ENCODE results near the gene REM2. TPM values are rescaled to one million over a fixed set of nuclear protein-coding genes. Genes with fewer than 3 reads are reported as not detected.

Gene REM2
- total RNA-seq, 1 donor from 2014 or later: 0.36 TPM

DNA sequence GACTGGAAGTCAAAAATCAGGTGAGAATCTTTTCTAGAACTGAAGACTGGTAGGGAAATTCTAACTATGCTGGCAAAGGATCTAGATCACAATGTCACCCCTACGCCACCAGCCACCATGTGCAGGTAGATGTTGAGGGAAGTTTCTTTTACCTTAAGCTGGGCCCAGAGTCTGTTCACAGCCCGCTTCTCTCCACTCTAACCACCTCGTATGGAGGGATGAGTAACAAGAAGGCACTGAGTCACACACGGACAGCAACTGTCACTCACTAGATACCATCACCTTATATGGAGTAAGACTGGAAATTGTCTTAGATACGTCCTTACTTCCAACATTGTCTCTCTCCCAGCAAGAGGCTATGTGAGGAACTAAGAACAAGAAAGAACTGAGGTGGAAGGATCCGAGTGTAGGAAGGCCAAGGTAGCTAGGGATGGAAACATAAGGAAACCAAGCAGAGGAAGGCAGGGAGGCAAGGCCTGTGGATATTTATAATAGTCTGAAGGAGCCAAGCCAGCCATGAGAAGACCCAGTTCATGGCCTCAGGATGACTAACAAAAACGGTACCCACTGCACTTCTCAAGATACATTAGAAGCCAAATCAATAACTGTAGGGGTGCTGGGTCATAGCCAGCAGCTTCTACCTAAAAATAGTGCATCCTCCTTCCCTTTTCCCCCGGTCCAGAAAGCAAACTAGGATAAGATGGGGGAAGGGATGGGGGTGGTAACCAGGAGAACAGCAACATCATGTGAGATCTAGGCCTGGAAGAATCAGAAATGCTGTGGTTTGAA lies 15.5 kb downstream of the REM2 start:
- DNase-seq (ENCODE audit: low spot score): no peak
- Mint-ChIP-seq H3K36me3 (ENCODE audit: low read depth, unreplicated experiment) (peaks cover 22% of the 10 kb centered on the region), H3K4me1 (ENCODE audit: unreplicated experiment) (peaks cover 11% of the 10 kb centered on the region), H3K27ac (ENCODE audit: unreplicated experiment) (peak overlapping the region; percentile 1), H3K4me3 (ENCODE audit: unreplicated experiment) (peak overlapping the region; percentile 38), H3K9me3 (ENCODE audit: unreplicated experiment) (no peaks in the 10 kb centered on the region), H3K27me3 (ENCODE audit: unreplicated experiment) (no peaks in the 10 kb centered on the region)
- TF ChIP-seq, protein P1, sequence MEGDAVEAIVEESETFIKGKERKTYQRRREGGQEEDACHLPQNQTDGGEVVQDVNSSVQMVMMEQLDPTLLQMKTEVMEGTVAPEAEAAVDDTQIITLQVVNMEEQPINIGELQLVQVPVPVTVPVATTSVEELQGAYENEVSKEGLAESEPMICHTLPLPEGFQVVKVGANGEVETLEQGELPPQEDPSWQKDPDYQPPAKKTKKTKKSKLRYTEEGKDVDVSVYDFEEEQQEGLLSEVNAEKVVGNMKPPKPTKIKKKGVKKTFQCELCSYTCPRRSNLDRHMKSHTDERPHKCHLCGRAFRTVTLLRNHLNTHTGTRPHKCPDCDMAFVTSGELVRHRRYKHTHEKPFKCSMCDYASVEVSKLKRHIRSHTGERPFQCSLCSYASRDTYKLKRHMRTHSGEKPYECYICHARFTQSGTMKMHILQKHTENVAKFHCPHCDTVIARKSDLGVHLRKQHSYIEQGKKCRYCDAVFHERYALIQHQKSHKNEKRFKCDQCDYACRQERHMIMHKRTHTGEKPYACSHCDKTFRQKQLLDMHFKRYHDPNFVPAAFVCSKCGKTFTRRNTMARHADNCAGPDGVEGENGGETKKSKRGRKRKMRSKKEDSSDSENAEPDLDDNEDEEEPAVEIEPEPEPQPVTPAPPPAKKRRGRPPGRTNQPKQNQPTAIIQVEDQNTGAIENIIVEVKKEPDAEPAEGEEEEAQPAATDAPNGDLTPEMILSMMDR (IDR thresholded peaks at IDR 0.05; ENCODE audit: unreplicated experiment): no peak

DNA sequence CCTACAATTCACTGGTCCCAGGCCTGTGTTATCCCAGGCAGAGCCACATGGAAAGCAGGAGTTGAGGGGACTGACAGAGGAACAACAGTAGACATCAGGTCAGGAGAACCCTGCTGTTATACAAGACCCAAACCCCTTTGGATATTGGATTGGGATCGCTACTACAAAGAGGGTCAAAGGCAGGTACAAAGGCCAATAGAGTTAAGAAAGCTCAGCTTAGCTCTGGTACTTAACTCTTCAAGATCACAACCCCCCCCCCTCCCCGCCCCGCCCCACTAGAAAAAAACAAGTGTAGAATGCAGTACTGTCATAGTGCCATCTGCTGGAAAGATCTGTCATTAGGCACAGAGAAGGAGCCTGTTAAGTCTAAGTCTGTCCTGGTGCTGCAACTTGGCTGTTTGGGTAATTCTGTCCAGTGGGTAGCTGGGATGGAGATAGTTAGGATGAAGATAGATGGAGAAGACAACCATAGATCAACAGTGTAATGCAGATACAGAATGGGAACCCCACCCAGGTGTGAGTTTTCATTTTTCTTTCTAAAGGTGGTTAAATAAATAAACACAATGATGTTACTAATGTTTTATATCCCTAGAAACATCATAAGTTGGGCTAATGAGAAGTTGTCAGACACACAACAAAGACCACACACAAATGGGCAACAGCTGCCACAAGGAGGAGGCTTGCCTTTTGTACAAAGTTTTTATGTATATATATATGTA lies 17.2 kb downstream of the REM2 start:
- H3K4me3 Mint-ChIP-seq (ENCODE audit: unreplicated experiment): no peak overlapping the region
- peaks cover 38% of the 10 kb centered on the region for H3K36me3 Mint-ChIP-seq (ENCODE audit: low read depth, unreplicated experiment)
- H3K27ac Mint-ChIP-seq (ENCODE audit: unreplicated experiment): no peak overlapping the region
- H3K27me3 Mint-ChIP-seq (ENCODE audit: unreplicated experiment): no peaks in the 10 kb centered on the region
- no peaks in the 10 kb centered on the region for H3K9me3 Mint-ChIP-seq (ENCODE audit: unreplicated experiment)
- TF ChIP-seq, protein P1 (IDR thresholded peaks at IDR 0.05; ENCODE audit: unreplicated experiment): peak; percentile 26
- peak; percentile 36 for DNase-seq (ENCODE audit: low spot score)
- peaks cover 11% of the 10 kb centered on the region for H3K4me1 Mint-ChIP-seq (ENCODE audit: unreplicated experiment)

DNA sequence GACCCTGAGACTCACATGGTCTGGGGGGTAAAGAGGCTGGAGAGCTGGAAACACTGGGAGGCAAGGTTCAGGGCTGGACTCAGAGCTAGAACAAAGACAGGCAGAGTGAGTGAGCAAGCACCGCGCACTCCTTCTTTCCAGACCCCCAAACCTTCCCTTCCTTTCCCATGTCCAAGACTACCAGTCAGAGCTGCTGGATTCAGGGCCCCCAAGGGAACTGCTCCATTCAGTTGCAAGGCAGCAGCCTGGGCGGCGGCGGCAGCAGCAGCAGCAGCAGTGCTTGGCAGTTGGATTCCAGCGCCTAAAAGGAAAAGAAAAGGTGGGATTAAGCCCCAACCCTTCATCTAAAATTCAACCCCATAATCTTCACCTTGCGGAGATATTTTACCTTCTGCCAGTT lies 18.8 kb downstream of the REM2 start:
- no peaks in the 10 kb centered on the region for H3K27me3 Mint-ChIP-seq (ENCODE audit: unreplicated experiment)

DNA sequence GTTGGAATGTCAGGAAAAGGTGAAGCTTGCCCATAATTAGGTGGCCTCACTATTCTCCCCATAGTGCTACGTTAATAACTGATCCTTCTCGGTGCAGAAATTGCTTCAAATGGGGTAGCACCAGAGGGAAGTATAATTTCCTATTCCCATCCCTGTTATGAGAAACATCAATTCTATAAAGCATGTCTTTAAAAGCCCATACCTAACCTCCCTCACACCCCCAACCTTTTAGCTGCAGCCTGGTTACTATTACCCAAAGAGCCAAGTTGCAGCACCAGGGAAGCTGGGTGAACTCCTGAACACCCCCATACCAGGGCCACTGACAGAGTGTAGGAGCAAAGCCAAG lies 20.7 kb downstream of the REM2 start:
- H3K27ac Mint-ChIP-seq (ENCODE audit: unreplicated experiment): no peak overlapping the region
- H3K4me1 Mint-ChIP-seq (ENCODE audit: unreplicated experiment): peaks cover under 1% of the 10 kb centered on the region
- peak overlapping the region; percentile 35 for H3K4me3 Mint-ChIP-seq (ENCODE audit: unreplicated experiment)
- no peaks in the 10 kb centered on the region for H3K27me3 Mint-ChIP-seq (ENCODE audit: unreplicated experiment)
- TF ChIP-seq, protein P1 (IDR thresholded peaks at IDR 0.05; ENCODE audit: unreplicated experiment): no peak
- H3K36me3 Mint-ChIP-seq (ENCODE audit: low read depth, unreplicated experiment): peaks cover 44% of the 10 kb centered on the region
- DNase-seq (ENCODE audit: low spot score): no peak
- H3K9me3 Mint-ChIP-seq (ENCODE audit: unreplicated experiment): no peaks in the 10 kb centered on the region

More for the DNA sequence above, 18.8 kb downstream of the REM2 start:
- H3K36me3 Mint-ChIP-seq (ENCODE audit: low read depth, unreplicated experiment): peaks cover 48% of the 10 kb centered on the region
- no peak overlapping the region for H3K27ac Mint-ChIP-seq (ENCODE audit: unreplicated experiment)
- TF ChIP-seq, protein P1 (IDR thresholded peaks at IDR 0.05; ENCODE audit: unreplicated experiment): no peak
- DNase-seq (ENCODE audit: low spot score): no peak
- H3K4me3 Mint-ChIP-seq (ENCODE audit: unreplicated experiment): peak overlapping the region; percentile 76
- peaks cover 11% of the 10 kb centered on the region for H3K4me1 Mint-ChIP-seq (ENCODE audit: unreplicated experiment)
- H3K9me3 Mint-ChIP-seq (ENCODE audit: unreplicated experiment): no peaks in the 10 kb centered on the region

DNA sequence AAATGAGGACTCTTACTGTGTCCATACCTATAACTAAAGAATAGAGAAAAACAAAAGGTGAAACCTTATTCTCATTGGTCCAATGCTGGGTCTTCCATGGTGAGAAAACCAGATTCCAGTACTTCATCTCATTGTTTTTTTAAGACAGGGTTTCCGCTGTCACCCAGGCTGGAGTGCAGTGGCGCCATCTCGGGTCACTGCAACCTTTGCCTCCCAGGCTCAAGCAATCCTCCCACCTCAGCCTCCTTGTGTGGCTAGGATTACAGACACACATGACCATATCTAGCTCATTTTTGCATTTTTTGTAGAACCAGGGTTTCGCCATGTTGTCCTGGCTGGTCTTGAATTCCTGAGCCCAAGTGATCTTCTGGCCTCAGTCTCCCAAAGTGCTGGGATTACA lies 22.6 kb downstream of the REM2 start:
- no peak overlapping the region for H3K27ac Mint-ChIP-seq (ENCODE audit: unreplicated experiment)
- H3K27me3 Mint-ChIP-seq (ENCODE audit: unreplicated experiment): no peaks in the 10 kb centered on the region
- H3K9me3 Mint-ChIP-seq (ENCODE audit: unreplicated experiment): no peaks in the 10 kb centered on the region
- no peaks in the 10 kb centered on the region for H3K4me1 Mint-ChIP-seq (ENCODE audit: unreplicated experiment)
- TF ChIP-seq, protein P1 (IDR thresholded peaks at IDR 0.05; ENCODE audit: unreplicated experiment): no peak
- no peak overlapping the region for H3K4me3 Mint-ChIP-seq (ENCODE audit: unreplicated experiment)
- no peak for DNase-seq (ENCODE audit: low spot score)
- H3K36me3 Mint-ChIP-seq (ENCODE audit: low read depth, unreplicated experiment): peaks cover 52% of the 10 kb centered on the region

Data from endothelial cell (in vitro differentiated cells).